ENCODE results near the gene LAMTOR1.

Gene LAMTOR1

GRCh38 chr11:72080326-72081183 lies 22.5 kb downstream of the LAMTOR1 start, which contains the start of the genes LRRC51 and NUMA1:
Gene LRRC51, plus strand, starts transcription at chr11:72080850. Its CDS starts 8,234 bp downstream, at chr11:72089084.
Gene NUMA1, minus strand, starts transcription at chr11:72080542. Its CDS starts 44,599 bp downstream, at chr11:72035943.
- peak; percentile 100 for DNase-seq

GRCh38 chr11:72079819-72080325 lies 23.2 kb downstream of the LAMTOR1 start:
- no peak for DNase-seq

DNA sequence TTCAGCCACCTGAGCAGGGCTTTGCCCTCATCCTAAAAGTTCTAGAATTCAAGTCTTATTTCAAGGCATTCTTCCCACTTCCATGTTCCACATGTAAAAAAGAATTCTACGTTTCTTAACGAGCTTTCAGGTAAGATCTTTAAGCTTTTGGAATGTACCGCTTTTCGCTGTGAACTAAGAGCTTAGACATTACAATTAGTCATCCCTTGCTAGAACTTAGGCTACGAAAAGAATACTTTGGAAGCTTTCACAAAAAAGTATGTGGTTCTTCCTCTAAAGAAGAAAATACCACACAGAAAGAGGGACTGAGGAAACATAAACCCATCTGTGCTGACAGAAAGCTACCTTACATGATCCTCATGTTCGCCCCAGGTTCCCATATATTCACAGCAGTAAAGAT lies 24.6 kb downstream of the LAMTOR1 start:
- no peak for DNase-seq

DNA sequence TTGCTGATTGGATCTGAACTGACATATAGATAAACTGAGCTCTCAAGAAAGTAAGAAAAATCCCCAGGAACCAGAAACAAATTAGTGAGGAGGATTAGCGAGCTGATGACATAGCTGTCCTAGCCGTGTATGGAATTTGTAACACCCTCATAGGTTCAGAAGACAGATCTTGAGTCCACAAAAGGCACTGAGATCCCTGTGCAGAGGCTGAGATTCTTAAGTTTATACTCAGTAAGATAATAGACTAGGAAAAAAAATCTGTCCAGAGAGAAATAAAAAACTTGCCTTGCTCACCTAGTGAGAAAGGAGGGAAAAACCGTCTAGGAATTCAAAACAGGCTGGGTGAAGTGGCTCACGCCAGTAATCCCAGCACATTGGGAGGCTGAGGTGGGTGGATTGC lies 27.3 kb downstream of the LAMTOR1 start:
- DNase-seq: no peak

- no peak for DNase-seq
Measured at GRCh38 chr11:72075109-72075508, 28.0 kb downstream of the LAMTOR1 start.

DNA sequence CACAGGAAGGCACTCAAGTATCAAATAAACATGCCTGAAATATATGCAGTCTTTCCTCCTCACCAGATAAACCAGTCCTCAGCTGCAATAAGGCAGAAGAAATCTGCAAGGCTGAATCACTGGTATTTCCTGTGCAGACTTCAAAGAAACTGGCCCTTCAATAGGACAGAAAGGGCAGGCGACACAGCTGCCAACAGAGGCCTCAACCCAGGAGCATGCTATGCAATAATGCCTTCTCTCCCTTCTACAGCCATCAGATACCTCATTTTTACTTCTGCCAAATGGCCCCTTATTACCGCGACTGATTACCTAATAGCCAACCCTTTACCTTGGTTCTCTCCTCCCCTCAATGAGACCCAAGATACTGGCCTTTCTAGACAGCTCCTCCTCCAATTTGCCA lies 30.7 kb downstream of the LAMTOR1 start:
- no peak for DNase-seq

GRCh38 chr11:72070491-72070890 lies 32.6 kb downstream of the LAMTOR1 start:
- no peak for DNase-seq

- no peak for DNase-seq
Measured at GRCh38 chr11:72069787-72070251, 33.3 kb downstream of the LAMTOR1 start.

DNA sequence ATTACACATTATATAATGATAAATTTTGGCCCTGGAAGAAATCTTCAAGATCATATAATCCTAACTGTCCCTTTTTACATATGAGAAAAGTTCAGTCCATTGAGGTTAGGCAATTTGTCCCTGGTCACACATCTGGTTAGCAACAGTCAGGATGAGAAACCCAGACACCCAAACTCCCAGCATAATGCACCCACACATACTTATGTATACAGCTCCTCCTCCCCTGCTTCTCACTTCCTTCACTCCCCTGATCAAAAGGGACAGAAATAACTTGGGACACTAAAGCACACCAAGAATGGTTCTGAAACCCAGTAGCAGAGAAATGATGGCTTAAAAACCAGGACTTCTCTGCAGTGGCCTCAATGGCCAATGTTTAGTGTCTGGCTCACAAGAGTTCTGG lies 33.9 kb downstream of the LAMTOR1 start:
- no peak for DNase-seq

GRCh38 chr11:72067676-72068075 lies 35.4 kb downstream of the LAMTOR1 start:
- DNase-seq: no peak

GRCh38 chr11:72067266-72067665 lies 35.8 kb downstream of the LAMTOR1 start:
- DNase-seq: no peak

DNA sequence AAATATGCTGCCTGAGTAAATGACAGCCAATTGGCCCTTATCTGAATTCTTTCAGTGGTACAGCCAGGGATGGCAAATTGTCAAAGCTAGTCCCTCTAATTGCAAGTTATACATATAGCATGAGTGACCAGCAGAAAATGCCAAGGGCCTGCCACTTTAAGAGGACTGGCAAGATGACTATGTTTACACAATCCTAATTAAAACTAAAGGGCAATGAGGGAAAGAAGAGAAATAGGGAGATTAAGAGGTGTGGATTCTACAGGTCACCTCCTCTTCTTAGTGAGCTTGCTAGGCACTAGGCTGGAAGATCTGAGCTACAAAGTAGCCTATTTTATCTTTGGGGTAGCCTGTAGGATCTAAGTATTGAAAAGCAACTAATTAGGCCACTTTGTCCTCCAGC lies 36.2 kb downstream of the LAMTOR1 start:
- DNase-seq: no peak

DNA sequence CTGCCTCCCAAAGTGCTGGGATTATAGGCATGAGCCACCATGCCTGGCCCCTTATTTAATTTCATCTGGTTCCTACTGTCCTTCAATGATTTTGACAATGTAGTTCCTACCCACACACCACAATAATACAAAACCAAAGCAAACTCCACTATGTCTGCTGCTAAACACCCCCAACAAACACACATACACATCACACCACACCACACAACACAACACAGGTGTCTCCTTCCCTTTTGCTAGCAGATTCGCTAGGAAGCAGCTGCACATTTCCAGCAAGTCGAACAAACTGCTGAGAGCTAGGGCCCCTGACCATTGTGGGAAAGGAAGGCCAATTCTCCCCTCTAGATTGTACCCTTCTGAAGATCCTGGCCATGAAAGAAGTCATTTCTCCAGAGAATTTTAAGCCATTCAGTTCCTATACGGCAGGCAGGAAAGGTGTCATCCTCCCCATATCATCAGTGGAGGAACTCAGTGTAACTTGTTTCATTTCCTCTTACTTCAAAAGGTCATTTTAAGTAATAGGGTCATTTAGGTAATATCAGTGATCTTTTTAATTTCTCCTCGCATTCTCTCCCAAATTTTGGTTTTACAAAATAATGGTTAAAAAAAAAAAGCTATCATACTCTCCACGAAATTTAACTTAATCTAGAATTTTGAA lies 41.2 kb downstream of the LAMTOR1 start:
- no peak for DNase-seq

GRCh38 chr11:72058416-72059034 lies 44.6 kb downstream of the LAMTOR1 start:
- peak; percentile 79 for DNase-seq

DNA sequence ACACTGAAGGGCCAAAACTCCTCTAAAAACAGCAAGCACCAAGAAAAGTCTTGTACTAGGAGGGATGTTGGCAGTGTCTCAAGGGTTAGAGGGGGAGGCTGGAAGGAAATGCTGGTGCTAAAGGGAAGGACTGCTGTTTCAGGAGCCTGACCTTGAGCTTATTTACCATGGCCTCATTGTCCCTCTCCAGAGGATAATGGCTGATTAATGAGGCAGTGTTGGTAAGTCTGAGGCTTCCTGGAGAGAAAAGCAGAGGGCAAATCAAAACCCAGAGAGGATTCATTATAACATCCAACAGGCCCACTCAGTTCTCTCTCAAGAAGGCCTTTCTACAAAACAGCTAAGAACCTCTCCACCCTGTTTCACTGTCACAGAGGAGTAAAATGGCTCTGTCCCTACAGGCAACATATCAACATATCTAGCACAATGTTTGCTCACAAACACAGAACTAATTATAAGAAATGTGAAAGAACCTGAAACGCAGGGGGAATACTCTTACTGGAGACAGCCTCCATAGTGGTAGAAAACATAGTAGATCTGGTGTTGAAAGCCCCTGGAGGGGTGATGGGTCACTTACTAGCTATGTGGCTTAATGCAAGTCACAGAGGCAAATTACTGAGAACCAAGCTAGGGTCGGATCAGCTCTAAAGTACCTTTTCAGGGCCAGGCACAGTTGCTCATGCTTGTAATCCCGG lies 54.2 kb downstream of the LAMTOR1 start:
- DNase-seq: no peak

All from NCI-H345 (cell line).